H1 (cell line): ENCODE measurements around the gene FAM219A. TPM values are rescaled to one million over a fixed set of nuclear protein-coding genes. Genes with fewer than 3 reads are reported as not detected.

ENCODE experiments used
- CTCF ChIA-PET: fragments of 300-600 bp; sonication (Branson Sonifier 250); formaldehyde crosslinking; loops from one replicate; lab custom pipeline; 2021; ENCODE audit not compliant: partially characterized antibody; lab: Charles Lee
- POLR2A ChIA-PET: fragments of 300-600 bp; sonication (Branson Sonifier 250); formaldehyde crosslinking; loops from one replicate; lab custom pipeline; 2021; ENCODE audit warnings: inconsistent platforms; ENCODE audit not compliant: partially characterized antibody; lab: Charles Lee
- DNase-seq, 2 experiments: peaks; one replicate each; pipeline versions ENCODE4 v3.0.0 to v3.0.0-alpha.2; 2010 to 2022; ENCODE audit warnings: low spot score in 2 of 2, low read depth in 1 of 2, mixed read lengths in 1 of 2
- FAIRE-seq: peaks from 2 replicates; lab custom pipeline; 2011; peaks lifted over from hg19 to GRCh38; lab: Jason Lieb, UNC
- H2AFZ ChIP-seq: 2 replicates; pipeline ENCODE4 v1.8.1; 2012; ENCODE audit warnings: low read length, inconsistent platforms
- H2AK5ac ChIP-seq: 2 replicates; pipeline ENCODE4 v1.6.1; 2013; ENCODE audit warnings: low read depth, low read length
- H2BK120ac ChIP-seq: replicated peaks from 2 replicates; pipeline ENCODE3; 2013; ENCODE audit warnings: low read depth, low read length, inconsistent platforms
- H2BK12ac ChIP-seq: 2 replicates; pipeline ENCODE4 v1.6.1; 2013; ENCODE audit warnings: low read depth, low read length
- H2BK15ac ChIP-seq: 2 replicates; pipeline ENCODE4 v1.6.1; 2013; ENCODE audit warnings: low read length
- H2BK20ac ChIP-seq: 2 replicates; pipeline ENCODE4 v1.6.1; 2013; ENCODE audit warnings: low read length
- H2BK5ac ChIP-seq: 2 replicates; pipeline ENCODE4 v1.6.1; 2013; ENCODE audit warnings: low read depth, low read length
- H3K14ac ChIP-seq: 2 replicates; pipeline ENCODE4 v1.6.1; 2013; ENCODE audit warnings: inconsistent platforms; ENCODE audit not compliant: insufficient read length
- H3K18ac ChIP-seq: 2 replicates; pipeline ENCODE4 v1.6.1; 2013; ENCODE audit warnings: low read length; ENCODE audit errors: extremely low read depth
- H3K23ac ChIP-seq: 2 replicates; pipeline ENCODE4 v1.6.1; 2013; ENCODE audit warnings: inconsistent platforms; ENCODE audit not compliant: insufficient read length
- H3K23me2 ChIP-seq: 2 replicates; pipeline ENCODE4 v1.6.1; 2013; ENCODE audit warnings: low read depth, low read length
- H3K27ac ChIP-seq: 2 replicates; pipeline ENCODE4 v1.6.1; 2011; ENCODE audit warnings: low read depth, low read length, inconsistent platforms
- H3K27me3 ChIP-seq, 4 experiments: replicated peaks in 1 of 4; 1 replicate in 1 of 4; 2 replicates in 3 of 4; pipeline versions ENCODE4 v1.6.1 to v1.8.1; 2011 to 2013; ENCODE audit warnings: low read length in 3 of 4, mild to moderate bottlenecking in 3 of 4, inconsistent platforms in 2 of 4, mixed read lengths in 2 of 4, moderate library complexity in 1 of 4; ENCODE audit not compliant: control insufficient read depth in 3 of 4, insufficient read depth in 3 of 4; ENCODE audit errors: extremely low read depth in 1 of 4
- H3K36me3 ChIP-seq, 4 experiments: 2 replicates each; pipeline versions ENCODE4 v1.6.1 to v1.8.1; 2011 to 2013; ENCODE audit warnings: mild to moderate bottlenecking in 4 of 4, low read length in 3 of 4, moderate library complexity in 2 of 4, control low read depth in 1 of 4, inconsistent platforms in 1 of 4; ENCODE audit not compliant: insufficient read depth in 4 of 4, control insufficient read depth in 2 of 4
- H3K4ac ChIP-seq: replicated peaks from 2 replicates; pipeline ENCODE3; 2013; ENCODE audit warnings: low read length, low read depth, mixed read lengths, inconsistent platforms; ENCODE audit not compliant: insufficient read length
- H3K4me1 ChIP-seq, 4 experiments: replicated peaks in 1 of 4; 1 replicate in 1 of 4; 2 replicates in 3 of 4; pipeline versions ENCODE4 v1.6.1 to v1.8.1; 2011 to 2013; ENCODE audit warnings: low read length in 3 of 4, inconsistent platforms in 2 of 4, mixed read lengths in 1 of 4; ENCODE audit not compliant: insufficient read depth in 4 of 4, control insufficient read depth in 3 of 4
- H3K4me2 ChIP-seq, 2 experiments: 2 replicates each; pipeline versions ENCODE4 v1.6.1 to v1.8.1; 2011 to 2013; ENCODE audit warnings: low read depth in 2 of 2, low read length in 2 of 2, control low read depth in 1 of 2, inconsistent platforms in 1 of 2, mild to moderate bottlenecking in 1 of 2; ENCODE audit not compliant: insufficient read depth in 1 of 2
- H3K4me3 ChIP-seq, 4 experiments: fragments of 200-600, 300-600 bp in 1 of 4; sonication (generic), shearing (Covaris generic), sonication (Bioruptor Twin) in 1 of 4; 2 replicates each; pipeline versions ENCODE4 v1.5.1 to v1.8.1; 2011 to 2016; ENCODE audit warnings: low read length in 4 of 4, low read depth in 3 of 4, control low read depth in 2 of 4, inconsistent platforms in 2 of 4, mild to moderate bottlenecking in 2 of 4, mixed read lengths in 1 of 4, moderate library complexity in 1 of 4; ENCODE audit not compliant: insufficient read depth in 2 of 4; ENCODE audit errors: extremely low read depth in 1 of 4
- H3K56ac ChIP-seq: replicated peaks from 2 replicates; pipeline ENCODE3; 2013; ENCODE audit warnings: low read depth, mild to moderate bottlenecking, mixed read lengths, low read length, inconsistent platforms; ENCODE audit not compliant: insufficient read length
- H3K79me1 ChIP-seq: 2 replicates; pipeline ENCODE4 v1.6.1; 2013; ENCODE audit warnings: low read depth, low read length, control low read depth
- H3K79me2 ChIP-seq, 2 experiments: 2 replicates each; pipeline versions ENCODE4 v1.6.1 to v1.8.1; 2012 to 2013; ENCODE audit warnings: low read length in 2 of 2, mild to moderate bottlenecking in 2 of 2, inconsistent platforms in 1 of 2; ENCODE audit not compliant: insufficient read depth in 2 of 2, control insufficient read depth in 1 of 2
- H3K9ac ChIP-seq, 4 experiments: replicated peaks in 1 of 4; 1 replicate in 1 of 4; 2 replicates in 3 of 4; pipeline versions ENCODE4 v1.6.1 to v1.8.1; 2011 to 2013; ENCODE audit warnings: low read depth in 3 of 4, low read length in 3 of 4, control low read depth in 2 of 4, mild to moderate bottlenecking in 2 of 4, moderate library complexity in 2 of 4, inconsistent platforms in 1 of 4; ENCODE audit errors: extremely low read depth in 1 of 4
- H3K9me3 ChIP-seq, 2 experiments: 2 replicates each; pipeline versions ENCODE4 v1.6.1 to v1.8.1; 2012 to 2013; ENCODE audit warnings: mild to moderate bottlenecking in 2 of 2, moderate library complexity in 2 of 2, control low read depth in 1 of 2, inconsistent platforms in 1 of 2, low read depth in 1 of 2, low read length in 1 of 2, mixed read lengths in 1 of 2; ENCODE audit not compliant: insufficient read depth in 2 of 2
- H4K20me1 ChIP-seq, 2 experiments: replicated peaks in 1 of 2; 2 replicates each; pipeline versions ENCODE3 to v1.8.1; 2011 to 2013; ENCODE audit warnings: inconsistent platforms in 2 of 2, low read length in 2 of 2, mild to moderate bottlenecking in 1 of 2; ENCODE audit not compliant: insufficient read depth in 2 of 2, control insufficient read depth in 1 of 2
- H4K5ac ChIP-seq: 2 replicates; pipeline ENCODE4 v1.6.1; 2013; ENCODE audit warnings: low read length, low read depth, mixed read lengths, inconsistent platforms; ENCODE audit not compliant: insufficient read length
- H4K8ac ChIP-seq: 2 replicates; pipeline ENCODE4 v1.8.0; 2013; ENCODE audit warnings: mild to moderate bottlenecking, moderate library complexity, low read length, inconsistent platforms; ENCODE audit not compliant: insufficient read depth; ENCODE audit errors: extremely low read depth
- H4K91ac ChIP-seq: replicated peaks from 2 replicates; pipeline ENCODE3; 2013; ENCODE audit warnings: low read length, mixed read lengths, inconsistent platforms; ENCODE audit not compliant: insufficient read length
- SIN3A ChIP-seq, 2 experiments: IDR thresholded peaks in 1 of 2; conservative IDR thresholded peaks in 1 of 2; 2 replicates each; pipeline ENCODE4 v1.6.1; 2011 to 2012; ENCODE audit warnings: low read length in 2 of 2, improper control_type of control experiment in 1 of 2, low read depth in 1 of 2, mild to moderate bottlenecking in 1 of 2
- TAF1 ChIP-seq: IDR thresholded peaks from 2 replicates; pipeline ENCODE4 v1.6.1; 2011; ENCODE audit warnings: mild to moderate bottlenecking, low read depth, low read length
- WGBS, 2 experiments: shearing (Covaris generic) in 1 of 2; methylation state at CpG; one replicate each; pipeline versions ENCODE4 v1.1.6 to v1.1.7; 2013 to 2015; ENCODE audit warnings: low lambda C conversion rate in 2 of 2, mixed read lengths in 2 of 2, inconsistent platforms in 1 of 2, low coverage in 1 of 2, missing lambda C conversion rate in 1 of 2; ENCODE audit not compliant: insufficient replicate concordance in 2 of 2, insufficient coverage in 1 of 2, insufficient read length in 1 of 2; ENCODE audit errors: extremely low coverage in 1 of 2, missing lambda C conversion rate in 1 of 2; 5-methylcytosine and 5-hydroxymethylcytosine counted together
- polyA plus RNA-seq, 7 experiments: library from polyadenylated mRNA; depleted of rRNA in 3 of 7; stranded (reverse) in 5 of 7; unstranded in 2 of 7; fragments of >200 nt in 5 of 7; fragments of 200-250 nt in 2 of 7; gene quantifications; 1 replicate in 5 of 7; 2 replicates in 1 of 7; 4 replicates in 1 of 7; pipeline versions ENCODE4 v1.2.1 to v1.2.3, GENCODE V29; 2011 to 2013; ENCODE audit warnings: missing spikeins in 2 of 7, mixed read lengths in 2 of 7
- total RNA-seq: library from RNA; stranded (reverse); fragmentation: NEBNext Ultra II Directional; extraction: Animal tissue kit (Norgen Biotek cat#: 25700); gene quantifications from 2 replicates; pipeline ENCODE4 v1.2.1, GENCODE V29; 2021

Gene FAM219A
- total and polyA plus RNA-seq, 2 of the 8 experiments (the other 6 are each of a cell fraction or from before 2014, with no cell fraction given) = 7.7 to 10.4 TPM

DNA sequence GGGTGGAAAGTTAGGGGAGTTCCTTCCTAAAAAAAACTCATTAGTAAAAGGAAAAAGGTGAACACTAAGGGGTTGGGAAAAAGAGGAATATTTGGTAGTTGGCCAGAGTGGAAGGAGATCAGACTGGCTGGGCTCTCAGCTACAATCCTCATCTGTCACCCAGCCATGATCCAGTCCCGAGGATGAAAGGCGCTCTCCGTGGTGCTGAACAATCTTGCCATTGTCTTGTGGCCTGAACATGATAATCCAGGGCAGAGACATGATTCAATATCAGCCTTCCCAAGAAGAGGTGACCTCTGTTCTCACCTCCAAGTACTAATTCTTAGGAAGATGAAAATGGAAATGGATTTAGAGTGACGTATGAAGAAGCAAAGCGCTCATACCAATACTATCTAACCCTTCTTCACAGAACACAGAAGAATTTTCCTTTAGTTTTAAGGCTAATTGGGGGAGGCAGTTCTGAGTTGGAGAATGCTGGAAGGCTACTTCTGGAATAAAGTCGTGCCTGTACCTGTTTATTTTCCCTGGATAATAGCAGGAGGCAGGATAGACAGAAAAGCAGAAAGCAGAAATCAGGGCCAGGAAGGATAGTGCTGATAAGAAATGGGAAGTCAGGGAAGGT, 45.0 kb downstream of the FAM219A start:
- peak; percentile 50 for FAIRE-seq
- H4K91ac ChIP-seq = no peak overlapping the region
- ChIA-PET CTCF (interaction anchor here (0.6 to 5.0 kb wide), 13 partner anchors 9 to 190 kb away, joined by 3 to 35 read pairs (median 3); no protein-coding TSS in a partner anchor), POLR2A (no interaction called here)
- H2BK120ac ChIP-seq = no peak overlapping the region
- no peaks in the 10 kb centered on the region for H3K36me3 ChIP-seq
- H3K18ac ChIP-seq = no peak overlapping the region
- 25% methylated on average over 6 of the region's 6 CpGs; no CpG with 5 or more reads in 1 of the 2 experiments for WGBS, 2 experiments
- H4K5ac ChIP-seq = no peak overlapping the region
- no peak overlapping the region for H2AFZ ChIP-seq
- no peaks in the 10 kb centered on the region for H3K4me1 ChIP-seq
- no peak overlapping the region for H3K14ac ChIP-seq
- no peaks in the 10 kb centered on the region; a peak in 1 of 7 replicates for H3K27me3 ChIP-seq
- no peak overlapping the region for H2BK12ac ChIP-seq
- peaks cover 2 to 5% of the 10 kb centered on the region in 2 experiments for H4K20me1 ChIP-seq
- DNase-seq = peak in 1 of 2 experiments; percentile 77
- TF ChIP-seq TAF1 (no peak), SIN3A (conservative IDR thresholded peaks at IDR 0.05 in 1 of 2, IDR thresholded peaks at IDR 0.05 in 1 of 2; ENCODE audit: low read depth in 1 of 2, low read length in 2 of 2) (peak; percentile 88 to 95; a peak in 2 of 4 replicates)
- TF ChIP-seq, all 59 proteins: peak for 1
- Histone ChIP-seq H3K4me2 (no peak overlapping the region), H3K79me2 (no peaks in the 10 kb centered on the region), H2BK15ac (no peak overlapping the region), H3K23me2 (no peaks in the 10 kb centered on the region), H3K4me3 (no peak overlapping the region), H3K23ac (no peak overlapping the region), H3K9ac (no peak overlapping the region), H3K79me1 (no peaks in the 10 kb centered on the region), H3K9me3 (no peaks in the 10 kb centered on the region), H2BK20ac (no peak overlapping the region), H2AK5ac (no peak overlapping the region), H2BK5ac (no peak overlapping the region), H3K27ac (no peak overlapping the region), H3K4ac (no peak overlapping the region), H3K56ac (no peak overlapping the region), H4K8ac (no peak overlapping the region)
